GM19035 (cell line): Measurements from ENCODE around the gene IFNA6.

ENCODE experiments used
- ATAC-seq: cut with Tn5 transposase; IDR thresholded peaks from one replicate; pipeline ENCODE4 v1.9.1; 2021; ENCODE audit not compliant: unreplicated experiment

Gene IFNA6

DNA sequence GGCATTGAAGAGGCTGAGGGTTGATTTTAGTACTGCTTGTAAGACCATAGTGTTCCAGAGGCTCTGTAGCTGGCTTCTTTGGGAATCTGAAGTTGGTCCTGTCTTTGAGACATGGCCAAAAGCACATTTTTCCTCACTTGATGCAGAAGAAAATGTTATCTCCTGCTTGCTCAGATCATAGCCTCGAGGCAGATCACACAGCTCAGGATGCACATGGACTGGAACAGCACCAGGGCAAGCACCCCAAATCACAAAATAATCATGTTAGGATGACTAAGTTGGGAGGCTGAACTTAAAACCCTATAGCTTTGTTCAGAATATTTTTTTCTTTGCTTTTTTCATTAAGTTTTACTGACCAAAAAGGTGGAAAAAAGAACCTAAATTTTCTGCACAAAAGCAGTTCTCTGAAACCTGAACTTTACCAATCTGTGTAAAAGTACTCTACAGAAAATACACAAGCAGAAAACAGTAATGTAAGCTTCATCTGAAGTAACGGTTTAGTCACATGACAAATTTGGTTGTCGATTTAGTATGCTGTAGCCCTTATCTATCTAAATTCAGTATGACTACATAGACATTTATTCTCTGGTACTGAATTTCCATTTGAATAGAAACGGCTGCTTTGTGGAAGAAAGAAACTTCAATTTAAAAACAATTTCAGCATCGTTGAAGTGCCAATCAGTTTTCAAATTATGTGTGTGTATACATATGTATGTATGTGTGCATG lies 18.8 kb downstream of the IFNA6 start:
- no peak for ATAC-seq

- ATAC-seq, result peak; percentile 91
These were observed 24.1 kb downstream of the IFNA6 start for GRCh38 chr9:21326526-21327139.

GRCh38 chr9:21324047-21324446 lies 26.6 kb downstream of the IFNA6 start:
- no peak for ATAC-seq

DNA sequence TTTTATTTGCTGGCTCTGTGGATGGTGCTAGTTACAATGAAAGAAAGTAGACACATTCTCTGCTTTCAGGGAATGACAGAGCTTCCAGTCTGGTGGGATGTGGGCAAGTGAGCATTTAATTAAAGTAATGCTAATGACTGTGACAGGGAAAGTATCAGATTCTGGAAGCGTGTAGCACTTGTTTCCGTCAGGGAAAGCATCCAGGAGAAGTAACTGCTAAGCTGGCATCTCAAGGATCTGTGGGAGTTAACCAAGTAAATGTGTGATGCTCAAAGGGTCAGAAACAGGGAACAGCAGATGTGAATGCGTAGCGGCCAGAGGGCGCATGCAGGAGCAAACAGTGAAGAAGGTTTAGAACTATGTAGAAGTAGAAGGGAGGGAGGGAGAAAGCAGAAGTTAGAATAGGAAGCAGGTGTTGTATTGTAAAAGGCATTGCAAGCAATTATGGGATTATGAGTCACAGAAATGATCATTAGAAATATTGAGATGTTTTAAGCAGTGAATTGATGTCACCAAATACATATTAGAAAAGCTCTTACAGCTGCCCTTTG lies 27.7 kb downstream of the IFNA6 start:
- ATAC-seq, result no peak

- no peak for ATAC-seq
These were observed 30.2 kb downstream of the IFNA6 start for GRCh38 chr9:21320465-21320864.

- ATAC-seq, result peak; percentile 77
These were observed 32.4 kb downstream of the IFNA6 start for GRCh38 chr9:21317956-21318923.

GRCh38 chr9:21316860-21317259 lies 33.8 kb downstream of the IFNA6 start:
- ATAC-seq, result no peak

- no peak for ATAC-seq
These were observed 34.5 kb downstream of the IFNA6 start for GRCh38 chr9:21316032-21316842.

DNA sequence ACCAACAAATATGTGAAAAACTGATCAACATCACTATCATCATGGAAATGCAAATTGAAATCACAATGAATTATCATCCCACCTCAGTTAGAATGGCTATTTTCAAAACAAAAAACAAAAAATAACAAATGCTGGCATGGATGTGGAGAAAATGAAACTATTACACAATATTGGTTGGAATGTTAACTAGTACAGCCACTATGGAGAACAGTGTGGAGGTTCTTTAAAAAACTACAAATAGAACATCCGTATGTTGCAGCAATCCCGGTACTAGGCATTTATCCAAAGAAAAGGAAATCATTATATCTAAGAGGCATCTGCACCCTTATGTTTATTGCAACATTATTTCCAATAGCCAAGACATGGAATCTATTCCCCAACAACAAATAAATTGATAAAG lies 36.5 kb downstream of the IFNA6 start:
- no peak for ATAC-seq

GRCh38 chr9:21311889-21312288 lies 38.8 kb downstream of the IFNA6 start:
- ATAC-seq, result no peak

- no peak for ATAC-seq
These were observed 45.5 kb downstream of the IFNA6 start, which contains the start of gene IFNA5 for GRCh38 chr9:21305213-21305612. Gene IFNA5, minus strand, starts transcription at chr9:21305313. Its CDS starts 57 bp downstream, at chr9:21305256.
